ENCODE results near the gene LIN54. TPM values are rescaled to one million over a fixed set of nuclear protein-coding genes. Genes with fewer than 3 reads are reported as not detected.
A peak's percentile ranks its signal among the peaks of the same experiment; 100 is the strongest.

Gene LIN54
- total and polyA plus RNA-seq, 8 donors: 1.2 to 40.3 (median 3.0) TPM

- Histone ChIP-seq H3K27me3 (no peaks in the 10 kb centered on the region), H3K4me1 (peaks cover 11 to 57% (median 36%) of the 10 kb centered on the region in 4 donors), H3K4me3 (peak overlapping the region; percentile 72 to 84 (median 76)), H3K36me3 (peaks cover 13 to 38% (median 33%) of the 10 kb centered on the region in 4 donors), H3K9me3 (no peaks in the 10 kb centered on the region), H3K27ac (peak overlapping the region; percentile 96 to 99 (median 98))
- 14 to 24% (median 19%) methylated on average over 7 of the region's 7 CpGs for WGBS, 5 donors
- DNase-seq: peak in 1 of 2 donors; percentile 33
- intact Hi-C loops (cut with DNase I; ENCODE audit: low total_unique reads): no loop called here
- TF ChIP-seq POLR2AphosphoS5 (IDR thresholded peaks at IDR 0.05) (no peak), POLR2A (IDR thresholded peaks at IDR 0.05) (no peak), EP300 (IDR thresholded peaks at IDR 0.05) (no peak), CTCF (IDR thresholded peaks at IDR 0.05) (no peak)
Measured at GRCh38 chr4:82891707-82892466, 118.7 kb downstream of the LIN54 start.

GRCh38 chr4:82890901-82891706 is 119.5 kb downstream of the LIN54 start, which contains the start of gene SEC31A:
Gene SEC31A (minus strand): TSS chr4:82891153. CDS start chr4:82881936, 9,217 bp downstream.
- intact Hi-C loops (cut with DNase I; ENCODE audit: low total_unique reads): no loop called here
- TF ChIP-seq CTCF (IDR thresholded peaks at IDR 0.05): peak in 1 of 7 experiments; percentile 24
- TF ChIP-seq POLR2A (IDR thresholded peaks at IDR 0.05): peak in 2 of 4 donors; percentile 78 to 93
- no peak for TF ChIP-seq EP300 (IDR thresholded peaks at IDR 0.05)
- TF ChIP-seq POLR2AphosphoS5 (IDR thresholded peaks at IDR 0.05): peak; percentile 90 to 99 (median 97)
- WGBS, 5 donors: 0 to 1% (median 0%) methylated on average over 32 to 71 of the region's 71 CpGs
- Histone ChIP-seq H3K36me3 (peaks cover 13 to 30% (median 29%) of the 10 kb centered on the region in 4 donors), H3K4me3 (peak within 1 kb of the TSS; percentile 72 to 84 (median 76)), H3K27ac (peak within 1 kb of the TSS; percentile 96 to 99 (median 98)), H3K9me3 (no peaks in the 10 kb centered on the region), H3K4me1 (peaks cover 17 to 62% (median 37%) of the 10 kb centered on the region in 4 donors), H3K27me3 (no peaks in the 10 kb centered on the region)
- peak; percentile 97 to 99 for DNase-seq

- Histone ChIP-seq H3K27me3 (no peaks in the 10 kb centered on the region), H3K27ac (peak overlapping the region; percentile 96 to 99 (median 98)), H3K9me3 (no peaks in the 10 kb centered on the region), H3K36me3 (peaks cover 13 to 28% (median 26%) of the 10 kb centered on the region in 4 donors), H3K4me3 (peak overlapping the region; percentile 72 to 84 (median 76)), H3K4me1 (peaks cover 23 to 68% (median 42%) of the 10 kb centered on the region in 4 donors)
- 0% methylated on average over 16 of the region's 16 CpGs for WGBS, 5 donors
- intact Hi-C loops (cut with DNase I; ENCODE audit: low total_unique reads): no loop called here
- TF ChIP-seq CTCF (IDR thresholded peaks at IDR 0.05): no peak
- no peak for TF ChIP-seq POLR2A (IDR thresholded peaks at IDR 0.05)
- no peak for TF ChIP-seq EP300 (IDR thresholded peaks at IDR 0.05)
- no peak for TF ChIP-seq POLR2AphosphoS5 (IDR thresholded peaks at IDR 0.05)
- no peak for DNase-seq
Measured at GRCh38 chr4:82890528-82890900, 120.1 kb downstream of the LIN54 start.

GRCh38 chr4:82889287-82889686 is 121.3 kb downstream of the LIN54 start:
- Histone ChIP-seq H3K9me3 (no peaks in the 10 kb centered on the region), H3K4me1 (peaks cover 26 to 71% (median 46%) of the 10 kb centered on the region in 4 donors), H3K27ac (peak overlapping the region in 4 of 5 donors; percentile 96 to 99 (median 98)), H3K27me3 (no peaks in the 10 kb centered on the region), H3K4me3 (peak overlapping the region; percentile 72 to 84 (median 76)), H3K36me3 (peaks cover 6 to 16% (median 14%) of the 10 kb centered on the region in 4 donors)
- 43 to 67% (median 57%) methylated on average over 6 of the region's 6 CpGs for WGBS, 5 donors
- intact Hi-C loops (cut with DNase I; ENCODE audit: low total_unique reads): no loop called here
- DNase-seq: no peak
- no peak for TF ChIP-seq EP300 (IDR thresholded peaks at IDR 0.05)
- TF ChIP-seq POLR2AphosphoS5 (IDR thresholded peaks at IDR 0.05): no peak
- TF ChIP-seq CTCF (IDR thresholded peaks at IDR 0.05): no peak
- TF ChIP-seq POLR2A (IDR thresholded peaks at IDR 0.05): no peak

Measured in stomach (tissue), 9 donors.